Activated naive CD4-positive, alpha-beta T cell treated with anti-CD3 and anti-CD28 coated beads for 36 hours (primary cell): ENCODE data around the gene SUMF1. TPM values are rescaled to one million over a fixed set of nuclear protein-coding genes. Genes with fewer than 3 reads are reported as not detected.
"Not testable (repeated sequence)": the region's sequence is repeated elsewhere in the genome, so short reads cannot be mapped to it uniquely, and the experiment has no call there.

ENCODE experiments used
- CTCF ChIA-PET: fragments of 350-600 bp; sonication (Branson Sonifier 250); formaldehyde crosslinking; loops from one replicate; lab custom pipeline; 2021; ENCODE audit warnings: antibody characterized with exemption; lab: Charles Lee
- DNase-seq: peaks from one replicate; pipeline ENCODE4 v3.0.0-alpha.2; 2020
- H3K27ac Mint-ChIP-seq: one replicate; pipeline ENCODE4 v1.8.0; 2021; ENCODE audit warnings: mild to moderate bottlenecking, mixed read lengths
- H3K27me3 Mint-ChIP-seq: one replicate; pipeline ENCODE4 v1.8.0; 2021; ENCODE audit warnings: low read depth, mixed read lengths
- H3K36me3 Mint-ChIP-seq: one replicate; pipeline ENCODE4 v1.8.0; 2021; ENCODE audit warnings: low read depth, mixed read lengths
- H3K4me1 Mint-ChIP-seq: one replicate; pipeline ENCODE4 v1.8.0; 2021; ENCODE audit warnings: low read depth, mixed read lengths
- H3K4me3 Mint-ChIP-seq: one replicate; pipeline ENCODE4 v1.8.0; 2021; ENCODE audit warnings: mild to moderate bottlenecking, moderate library complexity, mixed read lengths
- H3K9me3 Mint-ChIP-seq: one replicate; pipeline ENCODE4 v1.8.0; 2021; ENCODE audit warnings: mixed read lengths
- intact Hi-C: fragments of 100-400 bp; cut with micrococcal nuclease; formaldehyde crosslinking; loops from one replicate; pipeline ENCODE4 v1.15.1; 2023
- total RNA-seq, 2 experiments: library from RNA; stranded (reverse); gene quantifications; one replicate each; pipeline ENCODE4 v1.2.3, GENCODE V29; 2021

SUMF1 gene
- total RNA-seq, 2 experiments from 2014 or later: 3.9 to 5.0 TPM

DNA sequence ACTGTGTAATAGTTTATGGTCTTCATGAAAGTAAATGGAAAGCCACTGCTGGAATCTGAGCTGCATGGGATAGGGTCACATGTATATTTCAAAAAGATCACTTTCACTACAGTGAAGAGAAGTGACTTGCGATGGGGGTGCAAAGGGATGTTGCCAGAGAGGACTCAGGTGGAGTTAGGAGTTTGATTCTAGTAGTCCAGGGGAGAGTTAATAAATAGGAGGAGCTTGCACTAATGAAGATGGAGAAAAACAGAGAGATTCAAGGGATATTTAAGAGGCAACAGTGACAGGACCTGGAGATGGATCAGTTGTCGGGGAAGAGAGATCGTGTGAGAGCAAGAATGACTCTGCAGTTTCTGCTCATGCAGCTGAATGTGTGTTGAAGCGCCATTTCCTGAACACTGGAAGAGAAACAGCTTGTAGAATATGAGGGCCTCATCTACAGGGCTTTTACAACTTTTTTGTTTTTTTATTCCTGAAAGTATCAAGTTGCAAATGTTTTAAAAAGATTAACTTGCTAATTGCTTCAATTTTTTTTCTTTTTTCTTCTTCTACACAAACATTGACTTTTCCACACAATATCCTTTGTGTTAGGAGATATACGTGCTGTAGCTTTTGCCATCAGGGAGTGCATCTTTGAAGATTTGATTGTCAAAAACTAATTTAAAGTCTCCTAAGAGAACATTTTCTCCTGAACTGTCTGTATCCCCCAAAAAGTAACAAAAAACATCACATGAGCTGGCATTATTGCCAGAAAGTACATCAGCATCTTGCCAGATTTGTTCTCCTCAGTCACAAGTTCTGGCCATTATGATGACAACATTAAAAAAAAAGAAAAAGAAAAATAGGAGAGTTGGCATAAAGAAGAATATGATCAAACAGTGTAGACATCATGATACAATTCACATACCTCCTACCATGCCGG, 126.4 kb downstream of the SUMF1 start:
- H3K27me3 Mint-ChIP-seq: no peaks in the 10 kb centered on the region
- H3K4me3 Mint-ChIP-seq: no peak overlapping the region
- no peak overlapping the region for H3K27ac Mint-ChIP-seq
- no peaks in the 10 kb centered on the region for H3K9me3 Mint-ChIP-seq
- no peak for DNase-seq
- H3K36me3 Mint-ChIP-seq: no peaks in the 10 kb centered on the region
- CTCF ChIA-PET: interaction anchor here (0.6 to 4.4 kb wide), 4 partner anchors 10 to 293 kb away, joined by 3 to 21 read pairs (median 4); no protein-coding TSS in a partner anchor
- intact Hi-C loops: no loop called here
- H3K4me1 Mint-ChIP-seq: peaks cover 4% of the 10 kb centered on the region

DNA sequence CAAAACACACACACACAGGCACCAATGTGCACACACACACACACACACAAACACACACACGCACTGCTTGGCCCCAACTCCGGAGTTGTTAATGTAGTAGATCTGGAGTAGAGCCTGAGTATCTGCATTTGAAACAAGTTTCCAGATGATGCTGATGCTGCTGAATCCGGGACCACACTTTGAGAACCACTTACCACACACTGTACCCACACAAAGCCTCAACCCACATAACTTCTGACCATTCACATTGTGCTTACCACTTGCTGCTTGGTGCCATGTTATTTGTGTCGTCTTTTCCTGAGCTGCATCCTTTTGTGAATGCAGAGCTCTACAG, 127.0 kb downstream of the SUMF1 start:
- no peaks in the 10 kb centered on the region for H3K27me3 Mint-ChIP-seq
- peaks cover 4% of the 10 kb centered on the region for H3K4me1 Mint-ChIP-seq
- H3K4me3 Mint-ChIP-seq: no peak overlapping the region
- CTCF ChIA-PET: interaction anchor here (1.0 to 4.4 kb wide), 2 partner anchors 11 to 294 kb away, joined by 3 to 21 read pairs; no protein-coding TSS in a partner anchor
- no peak for DNase-seq
- H3K36me3 Mint-ChIP-seq: no peaks in the 10 kb centered on the region
- no peak overlapping the region for H3K27ac Mint-ChIP-seq
- intact Hi-C loops: no loop called here
- no peaks in the 10 kb centered on the region for H3K9me3 Mint-ChIP-seq

DNA sequence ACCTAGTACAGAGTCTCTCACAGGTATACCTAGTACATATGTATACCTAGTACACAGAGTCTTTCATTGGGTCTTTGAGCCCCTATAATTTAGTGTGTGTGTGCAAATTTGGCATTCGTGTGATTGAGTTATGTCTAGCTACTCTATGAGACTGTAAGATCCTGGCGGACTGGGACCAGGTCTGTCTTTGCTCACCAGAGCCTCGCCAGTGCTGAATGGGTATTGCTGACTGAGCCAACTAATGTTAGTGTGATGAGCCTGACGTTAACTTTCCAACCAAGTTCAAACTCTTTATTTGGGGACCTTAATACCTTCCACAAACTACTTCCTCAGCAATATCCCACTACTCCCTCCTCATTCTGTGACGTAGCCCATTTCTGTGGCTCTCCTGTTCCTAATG, 128.3 kb downstream of the SUMF1 start:
- no peak for DNase-seq
- no peaks in the 10 kb centered on the region for H3K36me3 Mint-ChIP-seq
- CTCF ChIA-PET: interaction anchor here (4.4 kb wide), 1 partner anchor 12 kb away, joined by 21 read pairs; no protein-coding TSS in a partner anchor
- H3K4me1 Mint-ChIP-seq: peaks cover 4% of the 10 kb centered on the region
- H3K27ac Mint-ChIP-seq: no peak overlapping the region
- H3K4me3 Mint-ChIP-seq: no peak overlapping the region
- H3K9me3 Mint-ChIP-seq: no peaks in the 10 kb centered on the region
- no peaks in the 10 kb centered on the region for H3K27me3 Mint-ChIP-seq
- intact Hi-C loops: no loop called here

DNA sequence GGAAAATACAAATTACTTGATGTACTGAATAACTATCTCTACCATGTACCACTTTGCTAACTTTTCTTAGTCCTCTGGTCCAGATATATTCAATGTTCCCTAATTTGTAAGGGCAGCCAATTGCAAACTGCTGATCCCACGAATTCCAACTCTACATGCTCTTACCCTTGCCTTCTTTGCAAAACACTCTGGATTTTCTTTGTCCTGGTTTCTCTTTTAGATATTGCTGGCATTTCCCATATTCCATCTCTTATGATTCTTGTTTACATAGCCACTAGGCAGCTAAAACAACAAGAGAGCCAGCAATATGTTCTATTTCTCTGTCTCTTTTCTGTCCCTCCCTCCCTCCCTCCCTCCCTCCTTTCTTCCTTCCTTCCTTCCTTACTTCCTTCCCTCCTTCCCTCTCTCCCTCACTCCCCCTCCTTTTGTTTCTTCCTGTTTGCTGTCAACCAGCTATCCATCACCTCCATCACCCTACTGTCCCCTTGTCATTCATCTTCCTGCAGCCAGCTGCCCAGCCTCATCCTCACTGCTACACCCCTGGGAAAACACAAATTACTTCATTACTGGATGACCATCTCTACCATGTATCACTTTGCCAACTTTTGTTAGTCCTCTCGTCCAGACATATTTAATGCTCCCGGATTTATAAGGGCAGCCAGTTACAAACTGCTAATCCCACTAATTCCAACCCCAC, 130.1 kb downstream of the SUMF1 start:
- intact Hi-C loops: no loop called here
- DNase-seq: no peak
- H3K4me3 Mint-ChIP-seq: no peak overlapping the region
- H3K36me3 Mint-ChIP-seq: no peaks in the 10 kb centered on the region
- H3K4me1 Mint-ChIP-seq: peaks cover 4% of the 10 kb centered on the region
- CTCF ChIA-PET: no interaction called here
- H3K9me3 Mint-ChIP-seq: no peaks in the 10 kb centered on the region
- H3K27ac Mint-ChIP-seq: no peak overlapping the region
- H3K27me3 Mint-ChIP-seq: no peaks in the 10 kb centered on the region

DNA sequence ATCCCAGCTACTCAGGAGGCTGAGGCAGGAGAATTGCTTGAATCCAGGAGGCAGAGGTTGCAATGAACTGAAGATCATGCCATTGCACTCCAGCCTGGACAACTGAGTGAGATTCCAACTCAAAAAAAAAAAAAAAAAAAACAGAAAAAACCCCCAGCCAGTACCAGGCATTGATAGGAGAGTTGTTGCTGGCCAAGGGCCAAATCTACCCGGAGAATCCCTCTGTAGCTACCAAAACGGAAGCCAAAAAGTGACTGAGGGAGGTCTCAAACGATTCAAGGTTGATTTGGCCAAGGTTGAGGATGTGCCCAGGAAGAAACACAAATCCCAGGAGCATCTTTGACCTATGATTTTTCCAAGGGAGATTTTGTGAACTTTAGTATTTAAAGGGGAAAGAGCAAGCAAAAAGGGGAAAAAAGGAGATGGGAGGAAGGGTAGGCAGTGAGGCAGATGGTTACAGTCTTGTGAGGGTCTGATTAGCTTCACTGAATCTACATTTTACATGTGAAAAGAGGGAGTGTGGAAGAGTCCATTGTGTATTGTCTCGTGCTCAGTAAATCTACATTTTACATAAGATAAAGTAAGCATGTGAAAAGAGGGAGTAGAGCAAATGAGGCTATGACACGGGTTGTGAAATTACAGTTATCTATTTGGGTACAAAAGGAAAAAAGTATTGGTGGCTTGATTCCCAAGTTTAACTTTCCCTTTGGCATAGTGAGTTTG, 131.1 kb downstream of the SUMF1 start:
- no peaks in the 10 kb centered on the region for H3K27me3 Mint-ChIP-seq
- no peak overlapping the region for H3K27ac Mint-ChIP-seq
- no peak overlapping the region for H3K4me3 Mint-ChIP-seq
- DNase-seq: no peak
- CTCF ChIA-PET: no interaction called here
- H3K9me3 Mint-ChIP-seq: no peaks in the 10 kb centered on the region
- H3K36me3 Mint-ChIP-seq: no peaks in the 10 kb centered on the region
- intact Hi-C loops: no loop called here
- peaks cover 4% of the 10 kb centered on the region for H3K4me1 Mint-ChIP-seq

DNA sequence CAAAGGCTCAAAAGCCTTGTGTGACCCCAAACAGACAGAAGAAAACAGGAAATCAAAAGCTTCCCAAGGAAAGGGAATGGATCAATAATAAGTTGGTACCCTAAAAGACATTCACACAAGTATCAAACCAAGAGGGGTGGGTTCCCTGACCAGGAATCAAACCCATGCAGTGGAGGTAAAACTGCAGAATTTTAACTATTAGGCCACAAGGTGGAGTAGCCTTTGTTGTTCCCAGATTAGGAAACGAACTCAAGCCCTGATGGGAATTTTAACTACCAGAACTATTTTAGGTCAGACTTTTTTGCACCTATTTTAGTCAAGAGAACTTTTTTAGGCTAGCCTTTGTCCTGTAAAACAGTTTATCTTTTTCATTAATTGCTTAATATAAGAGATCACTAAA, 132.5 kb downstream of the SUMF1 start:
- H3K27ac Mint-ChIP-seq: no peak overlapping the region
- intact Hi-C loops: no loop called here
- H3K27me3 Mint-ChIP-seq: no peaks in the 10 kb centered on the region
- DNase-seq: no peak
- no peaks in the 10 kb centered on the region for H3K4me1 Mint-ChIP-seq
- H3K4me3 Mint-ChIP-seq: no peak overlapping the region
- H3K9me3 Mint-ChIP-seq: peaks cover 6% of the 10 kb centered on the region
- peaks cover 5% of the 10 kb centered on the region for H3K36me3 Mint-ChIP-seq
- CTCF ChIA-PET: interaction anchor here (0.7 to 0.8 kb wide), 5 partner anchors 8 to 1134 kb away, joined by 3 to 7 read pairs (median 3); no protein-coding TSS in a partner anchor

DNA sequence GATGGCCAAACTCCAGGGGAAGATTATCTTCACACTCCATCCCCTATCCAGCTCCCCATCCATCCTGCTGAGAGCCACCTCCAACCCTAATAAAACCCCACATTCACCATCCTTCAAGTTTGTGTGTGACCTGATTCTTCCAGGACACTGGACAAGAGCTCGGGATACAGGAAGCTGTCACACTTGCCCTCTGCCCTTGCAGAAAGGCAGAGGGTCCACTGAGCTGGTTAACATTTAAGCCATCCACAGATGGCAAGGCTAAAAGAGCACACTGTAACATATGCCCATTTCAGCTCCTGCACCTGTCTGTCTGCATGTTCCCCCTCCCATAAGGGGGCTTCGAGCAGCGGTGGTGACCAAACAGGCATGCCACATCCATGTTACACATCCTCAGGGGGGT, 134.1 kb downstream of the SUMF1 start:
- Mint-ChIP-seq H3K4me1 (no peaks in the 10 kb centered on the region), H3K27ac (no peak overlapping the region), H3K27me3 (no peaks in the 10 kb centered on the region), H3K4me3 (no peak overlapping the region), H3K36me3 (peaks cover 7% of the 10 kb centered on the region), H3K9me3 (peaks cover 16% of the 10 kb centered on the region)
- DNase-seq: no peak
- intact Hi-C loops: no loop called here
- CTCF ChIA-PET: interaction anchor here (0.6 to 1.5 kb wide), 3 partner anchors 10 to 301 kb away, joined by 3 to 5 read pairs (median 3); no protein-coding TSS in a partner anchor

DNA sequence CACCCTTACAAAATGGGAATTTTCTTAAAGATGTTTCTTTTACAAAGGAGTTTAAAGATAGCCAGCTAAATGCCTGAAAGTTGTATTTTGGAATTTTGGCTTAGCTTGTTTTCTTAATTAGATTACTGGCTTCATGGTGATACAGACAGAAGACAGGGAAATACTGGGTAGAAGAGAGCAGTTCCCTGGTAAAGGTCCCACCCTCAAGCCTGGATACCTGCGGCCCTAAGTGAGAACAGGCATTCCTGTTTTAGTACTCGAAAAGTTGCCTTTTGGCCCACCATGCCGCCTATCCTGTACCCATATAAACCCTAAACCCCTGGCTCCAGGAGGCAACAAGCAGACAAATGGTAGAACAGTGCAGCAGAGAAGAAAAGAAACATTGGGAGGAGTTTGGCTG, 134.5 kb downstream of the SUMF1 start:
- CTCF ChIA-PET: interaction anchor here (0.6 to 1.5 kb wide), 2 partner anchors 10 to 18 kb away, joined by 3 to 5 read pairs; no protein-coding TSS in a partner anchor
- intact Hi-C loops: no loop called here
- peaks cover 17% of the 10 kb centered on the region for H3K9me3 Mint-ChIP-seq

DNA sequence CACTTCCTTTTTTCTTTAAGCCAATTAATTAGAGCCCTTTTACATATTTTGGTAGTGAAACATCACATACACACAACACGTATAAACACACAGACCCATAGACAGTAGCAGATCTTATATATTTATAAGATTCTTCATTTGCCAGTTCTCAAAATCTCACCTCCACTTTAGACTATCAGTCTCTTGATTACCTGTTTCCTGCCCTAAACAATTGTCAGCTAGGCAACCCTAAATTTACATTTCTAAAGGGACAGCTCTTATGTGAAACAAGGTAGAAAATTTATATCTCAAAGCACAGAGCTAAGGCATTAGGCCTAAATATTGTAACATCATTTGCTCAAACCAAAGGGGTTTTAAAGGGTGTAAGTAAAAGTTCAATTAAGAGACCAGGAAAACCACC, 135.0 kb downstream of the SUMF1 start:
- H3K36me3 Mint-ChIP-seq: peaks cover 8% of the 10 kb centered on the region
- no peak overlapping the region for H3K4me3 Mint-ChIP-seq
- H3K27me3 Mint-ChIP-seq: no peaks in the 10 kb centered on the region
- no peaks in the 10 kb centered on the region for H3K4me1 Mint-ChIP-seq
- H3K27ac Mint-ChIP-seq: no peak overlapping the region
- no peak for DNase-seq
- intact Hi-C loops: no loop called here
- CTCF ChIA-PET: interaction anchor here (1.5 kb wide), 1 partner anchor 18 kb away, joined by 3 read pairs; no protein-coding TSS in a partner anchor
- peaks cover 20% of the 10 kb centered on the region for H3K9me3 Mint-ChIP-seq

More for the DNA sequence above, 134.5 kb downstream of the SUMF1 start:
- no peaks in the 10 kb centered on the region for H3K4me1 Mint-ChIP-seq
- H3K27me3 Mint-ChIP-seq: no peaks in the 10 kb centered on the region
- DNase-seq: no peak
- H3K36me3 Mint-ChIP-seq: peaks cover 8% of the 10 kb centered on the region
- no peak overlapping the region for H3K27ac Mint-ChIP-seq
- no peak overlapping the region for H3K4me3 Mint-ChIP-seq

DNA sequence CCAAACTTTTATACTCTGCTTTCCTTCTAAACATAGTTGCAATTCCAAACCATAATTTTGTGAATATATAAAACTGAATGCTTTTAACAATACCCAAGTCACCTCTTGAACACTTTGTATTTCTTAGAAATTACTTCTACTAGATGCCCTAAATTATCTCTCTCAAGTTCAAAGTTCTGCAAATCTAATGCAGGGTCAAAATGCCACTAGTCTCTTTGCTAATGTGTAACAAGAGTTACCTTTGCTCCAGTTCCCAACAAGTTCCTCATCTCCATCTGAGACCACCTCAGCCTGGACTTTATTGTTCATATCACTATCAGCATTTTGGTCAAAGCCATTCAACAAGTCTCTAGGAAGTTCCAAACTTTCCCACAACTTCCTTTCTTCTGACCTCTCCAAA, 137.3 kb downstream of the SUMF1 start:
- H3K27ac Mint-ChIP-seq, H3K4me1 Mint-ChIP-seq, DNase-seq, CTCF ChIA-PET, intact Hi-C loops, H3K4me3 Mint-ChIP-seq, H3K36me3 Mint-ChIP-seq, H3K27me3 Mint-ChIP-seq: not testable (repeated sequence)
- H3K9me3 Mint-ChIP-seq: peaks cover 22% of the 10 kb centered on the region

DNA sequence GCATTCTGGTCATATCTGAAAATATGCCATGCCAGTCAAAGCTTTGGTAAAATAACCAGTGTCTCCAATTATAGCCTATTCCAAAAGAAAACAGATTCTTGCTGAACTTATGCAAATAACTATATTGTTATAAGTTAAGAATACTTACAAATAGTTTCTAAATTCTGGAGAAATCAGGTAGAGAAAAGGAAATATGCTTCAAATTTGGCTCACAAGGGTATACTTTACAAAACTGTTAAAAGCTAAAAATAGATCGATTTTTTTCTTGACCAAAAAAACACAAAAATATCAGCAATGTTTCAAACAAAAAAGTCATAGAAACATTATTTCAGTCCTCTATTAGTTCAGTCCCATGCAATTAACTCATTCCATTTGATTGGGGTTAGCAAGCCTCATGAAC, 140.2 kb downstream of the SUMF1 start:
- Mint-ChIP-seq H3K9me3 (peaks cover 22% of the 10 kb centered on the region), H3K36me3 (peaks cover 9% of the 10 kb centered on the region), H3K4me3 (no peak overlapping the region), H3K27me3 (no peaks in the 10 kb centered on the region), H3K27ac (no peak overlapping the region), H3K4me1 (no peaks in the 10 kb centered on the region)
- no peak for DNase-seq
- CTCF ChIA-PET: interaction anchor here (1.3 kb wide), 1 partner anchor 12 kb away, joined by 3 read pairs; no protein-coding TSS in a partner anchor
- intact Hi-C loops: no loop called here
